Daoy (cell line): Measurements from ENCODE around the gene SHISA5. TPM values are rescaled to one million over a fixed set of nuclear protein-coding genes. Genes with fewer than 3 reads are reported as not detected.
"Not testable (repeated sequence)": the region's sequence is repeated elsewhere in the genome, so short reads cannot be mapped to it uniquely, and the experiment has no call there.

Experiments used
- DNase-seq: peaks from one replicate; pipeline ENCODE4 v3.0.0-alpha.2; 2015; ENCODE audit warnings: low read depth
- total RNA-seq: library from RNA; depleted of rRNA; stranded (reverse); fragments of >200 nt; shearing (Covaris generic); gene quantifications from 2 replicates; pipeline ENCODE4 v1.2.3, GENCODE V29; 2014

Gene SHISA5
- total RNA-seq, 1 experiment from 2014 or later: 59.1 TPM

DNA sequence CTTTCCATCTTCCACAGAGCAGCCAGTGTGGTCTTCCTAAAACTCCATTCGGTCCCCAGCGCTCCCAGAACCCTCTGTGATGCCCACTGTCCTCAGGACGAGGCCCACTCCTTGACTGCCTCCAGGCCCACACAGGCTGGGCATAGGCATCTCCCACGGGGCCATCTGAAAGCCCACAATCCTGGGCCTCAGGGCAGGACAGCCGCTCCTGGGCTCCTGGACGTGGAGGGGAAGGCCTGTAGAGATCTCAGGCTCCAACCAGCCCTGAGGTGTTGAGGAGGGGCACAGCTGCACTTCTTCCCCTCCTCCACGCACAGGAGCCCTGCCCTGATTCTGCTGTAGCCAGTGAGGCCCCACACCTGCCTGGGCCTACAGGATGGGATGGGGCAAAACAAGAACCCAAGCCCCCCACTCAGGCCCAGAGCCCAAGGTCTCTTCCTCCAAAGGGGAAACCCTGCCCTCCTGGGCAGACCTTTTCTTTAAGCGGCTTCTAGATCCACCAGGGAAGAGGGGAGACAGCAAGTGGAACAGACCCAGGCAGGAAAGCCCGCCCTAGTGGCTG lies 25.9 kb downstream of the SHISA5 start:
- no peak for DNase-seq

DNA sequence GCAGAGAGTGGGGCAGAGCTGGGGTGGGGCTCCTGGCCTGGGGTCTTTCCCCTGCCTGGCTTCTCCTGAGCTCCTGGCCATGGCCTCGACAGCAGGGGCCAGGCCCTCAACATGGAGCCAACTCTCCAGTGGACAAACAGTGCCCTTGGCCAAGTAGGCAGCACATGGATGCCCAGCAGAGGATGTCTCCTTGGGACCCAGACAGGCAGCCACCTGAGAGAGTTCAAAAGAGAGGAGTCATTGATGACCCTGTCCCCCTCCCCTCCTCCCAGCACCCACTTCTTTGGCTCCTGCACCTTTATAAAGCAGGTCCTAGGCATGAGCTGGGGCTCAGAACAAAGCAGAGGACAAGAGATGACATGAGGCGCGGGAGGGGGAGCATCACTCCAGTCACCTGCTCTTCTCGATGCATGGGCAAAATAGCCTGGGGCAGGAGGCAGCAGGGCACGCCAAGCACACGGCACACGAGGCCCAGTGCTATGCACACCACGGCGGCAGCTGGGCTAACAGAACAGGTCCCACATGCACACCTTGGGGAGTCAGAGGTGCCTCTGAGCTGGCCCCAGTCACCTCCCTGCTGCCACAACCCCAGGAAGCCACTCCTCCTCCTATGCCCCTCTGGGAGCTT lies 27.4 kb downstream of the SHISA5 start:
- DNase-seq: no peak

DNA sequence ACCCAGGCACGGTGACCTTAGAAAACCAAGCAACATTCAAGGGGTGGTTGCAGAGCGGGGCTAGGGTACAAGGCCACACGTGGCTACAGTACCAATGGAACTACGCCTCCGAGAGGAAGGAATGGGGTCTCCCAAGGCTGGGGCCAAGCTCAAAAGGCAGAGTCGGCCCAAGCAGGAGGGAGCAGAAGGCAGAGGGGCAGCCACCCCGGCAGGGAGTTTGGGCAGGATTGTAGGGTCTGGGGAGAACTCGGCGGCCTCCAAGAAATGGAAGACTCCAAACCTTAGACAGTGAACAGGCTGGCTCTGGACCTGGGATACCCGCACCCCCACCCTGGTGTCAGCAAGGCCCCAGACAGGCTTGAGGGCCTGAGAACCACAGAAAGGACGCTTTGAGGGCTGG lies 28.8 kb downstream of the SHISA5 start:
- DNase-seq: no peak

DNA sequence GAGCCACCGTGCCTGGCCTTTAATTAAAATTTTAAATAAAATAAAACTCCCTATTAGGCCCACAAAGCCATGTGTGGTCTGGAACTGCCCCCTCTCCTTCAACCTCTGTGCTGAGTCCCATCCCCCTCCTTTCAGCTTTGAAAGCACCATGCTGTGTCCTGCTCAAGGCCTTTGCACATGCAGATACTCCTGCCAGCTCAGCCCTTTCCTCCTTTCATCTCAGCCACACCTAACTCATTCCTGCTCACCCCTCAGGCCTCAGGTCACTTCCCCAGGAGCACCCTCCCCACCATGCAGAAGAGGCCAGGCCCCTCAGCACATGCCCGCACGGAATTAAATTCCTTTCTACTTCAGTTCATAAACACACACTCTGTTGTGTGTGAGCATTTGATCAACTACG lies 29.4 kb downstream of the SHISA5 start:
- no peak for DNase-seq

DNA sequence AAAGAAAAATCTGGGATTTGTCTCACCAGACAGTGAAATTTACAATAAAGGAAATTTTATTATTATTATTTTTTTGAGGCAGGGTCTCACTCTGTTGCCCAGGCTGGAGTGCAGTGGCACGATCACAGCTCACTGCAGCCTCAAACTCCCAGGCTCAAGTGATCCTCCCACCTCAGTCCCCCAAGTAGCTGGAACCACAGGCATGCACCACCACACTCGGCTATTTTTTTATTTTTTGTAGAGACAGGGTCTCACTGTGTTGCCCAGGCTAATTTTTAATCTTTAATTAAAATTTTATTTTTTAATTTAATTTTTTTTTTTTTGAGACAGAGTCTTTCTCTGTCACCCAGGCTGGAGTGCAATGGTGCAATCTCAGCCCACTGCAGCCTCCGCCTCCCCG lies 29.9 kb downstream of the SHISA5 start:
- not testable (repeated sequence) for DNase-seq

DNA sequence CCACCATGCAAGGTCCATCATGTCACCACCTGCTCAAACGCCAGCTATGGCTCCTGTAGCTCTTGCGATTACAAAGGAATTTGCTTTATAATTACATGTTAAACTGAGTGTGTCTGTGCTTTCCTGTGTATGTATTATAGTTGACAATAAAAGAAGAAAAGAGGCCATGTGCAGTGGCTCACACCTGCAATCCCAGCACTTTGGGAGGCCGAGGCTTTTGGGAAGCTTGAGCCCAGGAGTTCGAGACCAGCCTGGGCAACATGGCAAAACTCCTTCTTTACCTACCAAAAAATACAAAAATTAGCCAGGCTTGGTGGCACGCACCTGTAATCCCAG lies 30.4 kb downstream of the SHISA5 start:
- DNase-seq: no peak

DNA sequence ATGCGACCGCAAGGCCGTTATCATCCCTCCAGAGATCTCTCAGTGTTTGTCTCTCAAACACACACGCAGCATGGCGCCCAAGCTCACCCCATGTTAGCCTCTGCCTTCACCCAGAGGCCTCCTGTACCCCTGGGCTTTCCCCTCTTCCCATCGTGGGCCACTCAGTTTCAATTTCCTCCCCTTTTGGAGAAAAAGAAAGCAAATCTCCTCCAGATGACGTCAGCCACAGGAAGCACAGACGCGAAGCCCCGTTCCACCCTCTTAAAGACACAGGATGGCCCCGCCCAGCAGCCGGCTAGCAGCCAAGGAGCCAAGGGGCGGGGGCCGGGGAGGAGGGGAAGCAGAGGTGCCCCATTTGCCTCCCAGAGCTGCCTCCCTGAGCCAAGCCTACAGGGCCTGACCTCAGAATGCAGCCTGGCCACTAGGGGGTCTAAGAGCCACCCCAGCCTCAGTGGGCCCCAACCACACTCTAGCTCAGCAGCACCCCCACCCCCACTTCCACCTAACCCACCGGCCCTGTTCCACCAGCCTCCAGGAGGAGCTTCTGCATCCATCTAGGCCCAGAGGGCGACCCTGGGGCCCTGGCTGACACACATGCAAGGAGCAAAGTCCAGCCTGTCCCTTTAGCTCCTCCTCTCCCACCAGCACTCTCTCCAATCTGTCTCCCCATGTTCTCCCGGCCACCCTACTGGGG lies 30.9 kb downstream of the SHISA5 start:
- DNase-seq: peak; percentile 92

DNA sequence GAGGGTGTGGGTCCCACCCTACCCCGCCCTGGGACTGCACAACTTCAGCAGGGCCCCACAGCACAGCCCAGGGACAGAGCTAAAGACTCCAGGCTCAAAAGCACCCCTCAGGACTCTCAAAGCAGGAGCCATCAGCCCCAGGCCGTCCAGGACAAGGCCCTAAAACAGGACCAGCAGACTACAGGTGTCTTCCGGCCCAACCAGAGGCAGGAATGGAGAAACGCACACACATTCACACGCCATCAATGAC lies 31.4 kb downstream of the SHISA5 start:
- DNase-seq: no peak

DNA sequence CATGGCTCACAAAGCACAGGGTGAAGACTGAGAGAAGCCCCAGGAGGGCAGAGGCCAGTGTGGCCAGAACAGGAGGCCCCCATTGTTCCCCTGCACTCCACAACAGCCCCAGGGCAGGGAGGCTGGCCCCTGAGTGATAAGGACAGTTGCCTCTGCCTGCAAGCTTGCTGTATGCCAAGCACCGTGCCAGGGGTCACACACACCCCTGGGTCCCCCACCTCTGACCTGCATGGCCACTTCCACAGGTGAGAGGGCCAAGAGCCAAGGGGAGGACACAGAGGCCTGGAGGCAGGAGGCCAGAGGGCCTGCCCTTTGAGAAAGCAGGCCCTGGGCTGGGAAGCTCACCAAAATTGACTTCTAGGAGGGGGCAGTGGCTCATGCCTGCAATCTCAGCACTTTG lies 33.7 kb downstream of the SHISA5 start:
- DNase-seq: no peak

DNA sequence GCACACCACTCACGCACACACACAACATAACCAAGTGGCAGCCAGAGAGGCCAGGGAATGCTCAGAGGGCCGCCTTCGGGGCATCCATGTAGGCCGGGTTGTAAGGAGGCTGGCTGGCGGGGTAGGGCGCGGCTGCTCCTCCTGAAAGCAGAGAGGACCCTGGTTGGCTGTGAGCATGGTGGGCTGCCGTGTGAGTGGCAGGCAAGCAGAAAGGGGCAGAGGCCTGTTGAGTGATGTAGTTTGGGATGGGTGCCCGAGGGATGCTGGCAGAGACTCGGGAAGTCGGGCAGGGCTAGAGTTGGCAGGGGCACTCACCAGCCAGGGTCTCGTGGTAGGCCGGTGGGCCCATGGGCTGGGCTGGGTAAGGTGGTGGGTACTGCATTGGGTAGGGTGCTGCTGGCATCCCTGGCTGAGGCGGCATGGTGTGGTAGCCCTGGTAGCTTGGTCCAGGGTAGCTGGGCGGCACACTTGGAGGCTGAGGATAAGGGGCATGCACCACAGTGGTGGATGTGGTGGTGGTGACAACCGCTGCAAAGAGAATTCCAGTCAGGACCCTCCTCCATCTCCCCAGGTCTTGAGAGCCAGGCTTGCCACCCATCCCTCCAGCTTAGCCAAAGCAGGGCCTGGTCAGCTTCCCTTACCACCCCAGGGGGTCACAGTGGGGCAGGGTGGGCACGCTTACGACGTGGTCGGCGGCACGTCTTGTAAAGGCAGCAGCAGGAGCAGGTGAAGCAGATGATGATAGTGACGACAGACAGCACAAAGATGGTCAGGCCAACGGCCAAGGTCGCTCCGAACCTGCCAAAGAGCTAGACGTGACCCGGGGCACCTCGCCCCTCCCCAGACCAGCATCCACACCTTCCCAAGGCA lies 34.7 kb downstream of the SHISA5 start:
- no peak for DNase-seq

DNA sequence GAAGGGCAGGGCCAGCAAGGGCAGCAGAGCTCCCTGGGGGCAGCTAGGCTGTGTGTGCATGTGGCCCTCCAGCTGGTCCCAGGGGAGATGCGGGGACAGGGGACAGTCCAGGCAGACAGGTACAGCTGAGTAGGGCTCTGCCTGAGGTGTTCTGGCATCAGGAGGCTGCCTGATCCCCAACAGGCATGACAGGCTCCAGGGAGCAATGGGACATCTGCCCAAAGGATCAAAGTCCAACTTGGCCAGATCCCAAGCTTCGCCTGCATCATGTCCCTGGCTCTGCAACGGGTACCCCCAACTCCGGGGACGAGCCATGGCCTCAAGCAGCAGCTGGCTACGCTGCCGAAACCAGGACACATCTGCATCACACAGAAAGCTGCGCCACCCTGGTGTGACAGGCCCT lies 35.6 kb downstream of the SHISA5 start:
- no peak for DNase-seq

DNA sequence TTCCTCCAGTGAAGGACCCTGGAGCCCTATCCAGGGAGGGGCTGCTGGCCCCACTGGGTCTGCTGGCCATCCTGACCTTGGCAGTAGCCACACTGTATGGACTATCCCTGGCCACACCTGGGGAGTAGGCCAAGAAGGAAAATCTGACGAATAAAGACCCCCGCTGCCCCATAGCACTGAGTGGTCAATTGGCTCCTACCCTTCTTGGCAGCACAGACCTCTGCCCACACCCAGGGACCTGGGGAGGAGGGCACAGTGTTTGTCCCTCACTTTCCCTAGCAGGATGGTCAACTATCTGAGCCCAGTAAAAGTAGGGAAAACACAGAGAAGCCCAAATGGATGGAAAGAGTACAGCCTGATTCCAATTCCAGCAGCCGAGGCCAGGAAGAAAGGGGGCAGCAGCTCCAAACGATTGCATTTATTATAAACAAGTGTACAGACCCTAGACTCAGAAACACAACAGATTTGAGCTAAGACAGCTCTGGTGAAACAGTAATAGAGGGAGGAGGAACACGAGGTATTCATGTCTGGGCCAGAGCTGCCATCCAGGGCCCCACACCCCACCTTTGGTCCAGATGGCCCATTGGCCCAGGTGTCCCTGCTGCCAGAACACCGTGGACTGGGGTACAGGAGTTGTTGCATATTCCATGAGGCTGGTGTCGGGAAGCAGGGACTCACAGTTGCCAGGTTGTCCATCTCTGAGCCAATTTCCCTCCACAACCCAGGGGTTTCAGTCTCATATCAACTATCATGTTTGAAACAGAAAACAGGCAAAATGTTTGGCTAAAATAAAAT lies 36.3 kb downstream of the SHISA5 start:
- DNase-seq: no peak

DNA sequence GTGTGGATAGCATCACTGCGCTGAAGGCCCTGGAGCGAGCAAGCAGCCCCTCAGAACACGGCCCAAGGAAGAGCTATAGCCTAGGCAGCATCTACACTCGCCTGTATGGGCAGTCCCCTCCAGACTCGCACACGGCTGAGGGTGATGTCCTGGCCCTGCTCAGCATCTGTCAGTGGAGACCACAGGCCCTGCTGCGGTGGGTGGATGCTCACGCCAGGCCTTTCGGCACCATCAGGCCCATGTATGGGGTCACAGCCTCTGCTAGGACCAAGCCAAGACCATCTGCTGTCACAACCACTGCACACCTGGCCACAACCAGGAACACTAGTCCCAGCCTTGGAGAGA lies 36.9 kb downstream of the SHISA5 start:
- no peak for DNase-seq

DNA sequence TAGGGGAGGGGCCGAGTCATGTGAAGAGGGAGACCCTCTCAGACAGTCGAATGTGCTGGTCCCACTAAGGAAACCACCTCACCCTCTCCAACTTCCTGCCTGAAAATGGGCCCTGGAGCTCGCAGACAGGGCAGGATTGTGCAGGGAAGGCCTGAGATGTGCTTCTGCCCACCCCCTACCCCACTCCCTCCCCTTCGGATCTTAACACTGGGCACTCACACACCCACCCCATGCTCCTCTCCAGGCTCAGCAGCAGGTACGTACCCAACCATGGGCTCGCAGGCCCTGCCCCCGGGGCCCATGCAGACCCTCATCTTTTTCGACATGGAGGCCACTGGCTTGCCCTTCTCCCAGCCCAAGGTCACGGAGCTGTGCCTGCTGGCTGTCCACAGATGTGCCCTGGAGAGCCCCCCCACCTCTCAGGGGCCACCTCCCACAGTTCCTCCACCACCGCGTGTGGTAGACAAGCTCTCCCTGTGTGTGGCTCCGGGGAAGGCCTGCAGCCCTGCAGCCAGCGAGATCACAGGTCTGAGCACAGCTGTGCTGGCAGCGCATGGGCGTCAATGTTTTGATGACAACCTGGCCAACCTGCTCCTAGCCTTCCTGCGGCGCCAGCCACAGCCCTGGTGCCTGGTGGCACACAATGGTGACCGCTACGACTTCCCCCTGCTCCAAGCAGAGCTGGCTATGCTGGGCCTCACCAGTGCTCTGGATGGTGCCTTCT lies 37.4 kb downstream of the SHISA5 start:
- no peak for DNase-seq

DNA sequence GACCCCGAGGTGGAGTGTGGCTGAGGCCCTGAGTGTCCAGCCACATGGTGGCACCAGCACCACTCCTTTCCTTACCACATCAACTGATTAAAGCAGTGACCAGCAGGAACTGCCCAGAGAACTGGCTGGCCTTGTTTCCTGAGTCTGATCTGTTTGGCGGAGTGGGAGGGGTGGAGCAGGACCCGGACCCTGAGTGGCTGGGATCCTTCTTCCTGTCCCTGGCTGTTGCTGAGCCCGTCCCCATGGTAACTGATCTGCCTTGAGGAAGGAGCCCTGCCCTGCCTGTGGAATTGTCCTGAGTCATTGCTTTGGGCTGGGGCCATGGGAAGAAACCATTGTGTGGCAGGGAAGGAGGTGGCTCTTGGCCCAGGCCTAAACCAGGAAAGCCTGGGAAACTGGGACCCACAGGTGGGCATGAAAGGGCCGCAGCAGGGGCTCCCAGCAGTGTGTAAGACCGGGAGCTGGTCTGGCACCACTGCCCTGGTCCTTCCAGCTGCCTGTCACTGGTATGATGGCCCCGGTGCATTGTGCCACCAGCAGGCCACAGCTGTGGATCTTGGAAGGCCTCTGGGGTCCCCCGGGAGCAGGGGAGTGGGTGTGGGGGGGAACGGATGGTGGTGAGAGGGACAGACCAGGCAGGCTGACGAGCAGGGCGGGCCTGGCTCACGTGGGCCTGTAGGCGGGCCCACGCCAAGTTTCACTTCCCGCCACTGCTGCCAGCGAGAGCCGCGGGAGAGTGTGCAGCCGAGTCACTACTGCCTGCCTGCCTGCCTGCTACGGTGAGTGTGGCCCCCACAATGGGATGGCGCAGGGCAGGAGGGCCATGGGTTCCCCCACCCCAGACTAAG lies 38.2 kb downstream of the SHISA5 start:
- DNase-seq: peak; percentile 98

DNA sequence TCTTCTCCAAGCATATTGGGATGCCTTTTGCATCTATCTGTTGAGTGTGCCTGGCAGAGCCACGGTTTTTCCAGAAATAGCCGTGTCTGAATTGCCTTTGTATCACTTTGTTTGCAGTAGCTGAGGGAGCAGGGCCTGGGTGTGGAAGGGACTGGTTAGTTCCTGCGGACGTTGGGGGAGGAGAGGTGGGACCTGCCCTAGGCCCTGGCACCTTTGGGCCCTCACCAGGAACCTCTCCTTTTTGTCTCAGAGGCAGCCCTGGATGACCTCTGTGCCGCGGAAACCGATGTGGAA lies 38.8 kb downstream of the SHISA5 start:
- no peak for DNase-seq

DNA sequence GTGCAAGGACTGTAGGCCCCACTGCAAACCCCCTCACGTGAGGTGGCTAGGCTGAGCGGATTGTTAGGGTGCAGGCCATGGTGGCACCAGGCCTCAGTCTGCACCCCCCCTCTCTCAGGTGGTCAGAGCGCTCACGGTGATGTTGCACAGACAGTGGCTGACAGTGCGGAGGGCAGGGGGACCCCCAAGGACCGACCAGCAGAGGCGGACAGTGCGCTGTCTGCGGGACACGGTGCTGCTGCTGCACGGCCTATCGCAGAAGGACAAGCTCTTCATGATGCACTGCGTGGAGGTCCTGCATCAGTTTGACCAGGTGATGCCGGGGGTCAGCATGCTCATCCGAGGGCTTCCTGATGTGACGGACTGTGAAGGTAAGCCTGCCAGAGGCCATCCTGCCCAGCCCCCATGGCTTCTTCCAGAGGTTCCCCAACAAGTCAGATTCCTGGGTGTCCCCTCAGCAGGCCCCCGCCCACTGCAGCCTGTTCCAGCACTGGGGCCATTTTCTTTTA lies 39.2 kb downstream of the SHISA5 start:
- no peak for DNase-seq

DNA sequence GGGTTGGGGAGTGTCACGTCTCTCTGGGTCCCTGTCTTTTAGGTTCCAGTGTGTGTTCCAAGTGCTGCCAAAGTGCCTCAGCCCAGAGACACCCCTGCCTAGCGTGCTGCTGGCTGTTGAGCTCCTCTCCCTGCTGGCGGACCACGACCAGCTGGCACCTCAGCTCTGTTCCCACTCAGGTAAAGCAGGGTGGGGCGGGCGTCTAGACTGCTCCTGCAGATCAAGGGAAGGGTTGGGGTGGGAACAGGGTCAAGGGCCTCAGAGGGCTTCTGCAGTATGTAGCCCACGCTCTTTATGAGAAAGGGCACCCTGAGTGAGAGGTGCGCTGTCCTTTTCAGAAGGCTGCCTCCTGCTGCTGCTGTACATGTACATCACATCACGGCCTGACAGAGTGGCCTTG lies 40.3 kb downstream of the SHISA5 start:
- no peak for DNase-seq

DNA sequence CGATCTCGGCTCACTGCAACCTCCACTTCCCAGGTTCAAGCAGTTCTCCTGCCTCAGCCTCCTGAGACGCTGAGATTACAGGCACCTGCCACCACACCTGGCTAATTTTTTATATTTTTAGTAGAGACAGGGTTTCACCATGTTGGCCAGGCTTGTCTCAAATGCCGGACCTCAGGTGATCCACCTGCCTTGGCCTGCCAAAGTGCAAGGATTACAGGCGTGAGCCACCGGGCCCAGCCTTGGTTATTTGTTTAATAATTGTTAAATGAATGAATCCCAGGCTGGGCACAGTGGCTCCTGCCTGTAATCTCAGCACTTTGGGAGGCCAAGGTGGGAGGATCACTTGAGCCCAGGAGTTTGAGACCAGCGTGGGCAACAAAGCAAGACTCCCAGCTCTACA lies 42.2 kb downstream of the SHISA5 start:
- DNase-seq: not testable (repeated sequence)

DNA sequence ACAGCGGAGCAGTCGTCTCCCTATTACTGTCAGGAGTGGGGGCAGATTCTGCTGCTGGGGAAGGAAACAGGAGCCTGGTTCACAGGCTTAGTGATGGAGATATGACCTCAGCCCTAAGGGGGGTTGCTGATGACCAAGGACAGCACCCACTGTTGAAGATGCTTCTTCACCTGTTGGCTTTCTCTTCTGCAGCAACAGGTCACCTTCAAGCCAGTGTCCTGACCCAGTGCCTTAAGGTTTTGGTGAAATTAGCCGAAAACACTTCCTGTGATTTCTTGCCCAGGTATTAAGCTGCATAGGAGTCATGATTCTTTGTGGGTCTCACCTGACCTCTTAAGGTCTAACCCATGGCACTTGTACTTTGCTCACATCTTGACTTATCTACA lies 43.5 kb downstream of the SHISA5 start:
- no peak for DNase-seq
